ENCODE results near the gene GDPD3. TPM values are rescaled to one million over a fixed set of nuclear protein-coding genes. Genes with fewer than 3 reads are reported as not detected.

Gene GDPD3
- polyA plus RNA-seq, 1 donor (not counting 4 experiments of a cell fraction or from before 2014, with no cell fraction given) = 1.1 TPM

GRCh38 chr16:30096862-30097563 is 16.3 kb downstream of the GDPD3 start:
- dilution Hi-C loops (cut with MboI; ENCODE audit: extremely low pct_ligation_motif_present, low sequenced_read_pairs) = no loop called here
- H3K9me1 ChIP-seq (ENCODE audit: control insufficient read depth, extremely low read depth, insufficient read depth, low read length) = no peaks in the 10 kb centered on the region
- TF ChIP-seq CTCF (optimal IDR thresholded peaks at IDR 0.05 in 1 of 3, IDR thresholded peaks at IDR 0.05 in 1 of 3, conservative IDR thresholded peaks at IDR 0.05 in 1 of 3; ENCODE audit: extremely low read depth in 1 of 3, insufficient read depth in 2 of 3, low read length in 3 of 3) (no peak), EZH2 (IDR thresholded peaks at IDR 0.05; ENCODE audit: low read length) (no peak)
- H3K4me1 ChIP-seq (ENCODE audit: control insufficient read depth, extremely low read depth, insufficient read depth, low read length) = peaks cover 19% of the 10 kb centered on the region
- H3K27ac ChIP-seq (ENCODE audit: control insufficient read depth, insufficient read depth, low read length) = peak overlapping the region; percentile 54
- no peak for DNase-seq (ENCODE audit: low read depth, low spot score)
- H3K79me2 ChIP-seq (ENCODE audit: control insufficient read depth, insufficient read depth, low read length) = no peaks in the 10 kb centered on the region
- no peak overlapping the region for H3K9ac ChIP-seq (ENCODE audit: control insufficient read depth, extremely low read depth, insufficient read depth, low read length)
- peak overlapping the region in 1 of 3 experiments; percentile 54 for H3K4me3 ChIP-seq (ENCODE audit: control insufficient read depth in 2 of 3, extremely low read depth in 1 of 3, insufficient read depth in 2 of 3, low read depth in 1 of 3, low read length in 3 of 3)
- no peak for FAIRE-seq
- no peaks in the 10 kb centered on the region for H3K36me3 ChIP-seq (ENCODE audit: control insufficient read depth in 2 of 2, extremely low read depth in 1 of 2, insufficient read depth in 2 of 2, low read length in 2 of 2)
- H4K20me1 ChIP-seq (ENCODE audit: control insufficient read depth, extremely low read depth, insufficient read depth, low read length) = no peaks in the 10 kb centered on the region
- peaks cover 5% of the 10 kb centered on the region for H3K9me3 ChIP-seq (ENCODE audit: control insufficient read depth, low read depth, low read length)
- H3K4me2 ChIP-seq (ENCODE audit: control insufficient read depth, extremely low read depth, insufficient read depth, low read depth, low read length) = peak overlapping the region; percentile 66
- peak overlapping the region; percentile 90 for H2AFZ ChIP-seq (ENCODE audit: control insufficient read depth, low read length)
- no peaks in the 10 kb centered on the region for H3K27me3 ChIP-seq (ENCODE audit: control insufficient read depth, extremely low read depth, insufficient read depth, low read length)

- H3K9me3 ChIP-seq (ENCODE audit: control insufficient read depth, low read depth, low read length) = peaks cover 5% of the 10 kb centered on the region
- no peaks in the 10 kb centered on the region for H3K9me1 ChIP-seq (ENCODE audit: control insufficient read depth, extremely low read depth, insufficient read depth, low read length)
- H3K27ac ChIP-seq (ENCODE audit: control insufficient read depth, insufficient read depth, low read length) = peak within 1 kb of the TSS; percentile 72
- TF ChIP-seq EZH2 (IDR thresholded peaks at IDR 0.05; ENCODE audit: low read length) (no peak), CTCF (optimal IDR thresholded peaks at IDR 0.05 in 1 of 3, IDR thresholded peaks at IDR 0.05 in 1 of 3, conservative IDR thresholded peaks at IDR 0.05 in 1 of 3; ENCODE audit: extremely low read depth in 1 of 3, insufficient read depth in 2 of 3, low read length in 3 of 3) (no peak)
- H4K20me1 ChIP-seq (ENCODE audit: control insufficient read depth, extremely low read depth, insufficient read depth, low read length) = no peaks in the 10 kb centered on the region
- no peaks in the 10 kb centered on the region for H3K79me2 ChIP-seq (ENCODE audit: control insufficient read depth, insufficient read depth, low read length)
- H3K4me1 ChIP-seq (ENCODE audit: control insufficient read depth, extremely low read depth, insufficient read depth, low read length) = peaks cover 24% of the 10 kb centered on the region
- H2AFZ ChIP-seq (ENCODE audit: control insufficient read depth, low read length) = peak within 1 kb of the TSS; percentile 90
- H3K36me3 ChIP-seq (ENCODE audit: control insufficient read depth in 2 of 2, extremely low read depth in 1 of 2, insufficient read depth in 2 of 2, low read length in 2 of 2) = no peaks in the 10 kb centered on the region
- peak within 1 kb of the TSS; percentile 95 for H3K4me2 ChIP-seq (ENCODE audit: control insufficient read depth, extremely low read depth, insufficient read depth, low read depth, low read length)
- DNase-seq (ENCODE audit: low read depth, low spot score) (no peak), FAIRE-seq (no peak)
- no peaks in the 10 kb centered on the region for H3K27me3 ChIP-seq (ENCODE audit: control insufficient read depth, extremely low read depth, insufficient read depth, low read length)
- dilution Hi-C loops (cut with MboI; ENCODE audit: extremely low pct_ligation_motif_present, low sequenced_read_pairs) = no loop called here
- peak within 1 kb of the TSS; percentile 56 to 76 (median 64) for H3K4me3 ChIP-seq (ENCODE audit: control insufficient read depth in 2 of 3, extremely low read depth in 1 of 3, insufficient read depth in 2 of 3, low read depth in 1 of 3, low read length in 3 of 3)
- peak within 1 kb of the TSS; percentile 74 for H3K9ac ChIP-seq (ENCODE audit: control insufficient read depth, extremely low read depth, insufficient read depth, low read length)
These were observed 17.1 kb downstream of the GDPD3 start, which contains the start of gene YPEL3 for GRCh38 chr16:30096105-30096861. TSS of gene YPEL3 (minus strand) at chr16:30096213. CDS start at chr16:30095482, 731 bp downstream.

Measured in keratinocyte (primary cell).